ENCODE results near the gene GPR62.

Gene GPR62

GRCh38 chr3:51938780-51939425 is 16.3 kb upstream of the GPR62 start:
- DNase-seq, result no peak

- DNase-seq, result no peak
Measured at GRCh38 chr3:51940648-51941462, 14.3 kb upstream of the GPR62 start.

- no peak for DNase-seq
Measured at GRCh38 chr3:51941463-51941797, 13.8 kb upstream of the GPR62 start.

- DNase-seq, result peak; percentile 97
Measured at GRCh38 chr3:51941798-51942602, 13.2 kb upstream of the GPR62 start, which contains the start of the genes PARP3 and RRP9. Gene PARP3 (plus strand): TSS chr3:51942363. CDS start chr3:51943356, 993 bp downstream. Gene RRP9 (minus strand): TSS chr3:51941904. CDS start chr3:51941867, 37 bp downstream.

GRCh38 chr3:51942603-51943450 is 12.4 kb upstream of the GPR62 start:
- DNase-seq, result no peak

- no peak for DNase-seq
Measured at GRCh38 chr3:51943451-51944391, 11.5 kb upstream of the GPR62 start.

- DNase-seq, result no peak
Measured at GRCh38 chr3:51944451-51945021, 10.6 kb upstream of the GPR62 start.

- DNase-seq, result no peak
Measured at GRCh38 chr3:51945031-51945840, 9.9 kb upstream of the GPR62 start.

GRCh38 chr3:51945926-51946705 is 9.1 kb upstream of the GPR62 start:
- DNase-seq, result no peak

- DNase-seq, result no peak
Measured at GRCh38 chr3:51946796-51947195, 8.4 kb upstream of the GPR62 start.

GRCh38 chr3:51947215-51947900 is 7.8 kb upstream of the GPR62 start:
- no peak for DNase-seq

- no peak for DNase-seq
Measured at GRCh38 chr3:51948016-51948580, 7.1 kb upstream of the GPR62 start.

- DNase-seq, result no peak
Measured at GRCh38 chr3:51949121-51949520, 6.1 kb upstream of the GPR62 start.

GRCh38 chr3:51950899-51951298 is 4.3 kb upstream of the GPR62 start:
- no peak for DNase-seq

- DNase-seq, result peak; percentile 57
Measured at GRCh38 chr3:51953445-51953844, 1.7 kb upstream of the GPR62 start.

- no peak for DNase-seq
Measured at GRCh38 chr3:51954105-51954504, 1.1 kb upstream of the GPR62 start.

GRCh38 chr3:51954713-51955112 is 468 bp upstream of the GPR62 start:
- no peak for DNase-seq

All from NCI-H2029 (cell line).